HG03045 (cell line): ENCODE data around the gene JAG1.

Experiments
- ATAC-seq: cut with Tn5 transposase; IDR thresholded peaks from one replicate; pipeline ENCODE4 v1.9.1; 2021; ENCODE audit warnings: mild to moderate bottlenecking, moderate library complexity; ENCODE audit not compliant: unreplicated experiment

The JAG1 gene

GRCh38 chr20:10639737-10640556 lies 33.9 kb downstream of the JAG1 start:
- ATAC-seq = no peak

DNA sequence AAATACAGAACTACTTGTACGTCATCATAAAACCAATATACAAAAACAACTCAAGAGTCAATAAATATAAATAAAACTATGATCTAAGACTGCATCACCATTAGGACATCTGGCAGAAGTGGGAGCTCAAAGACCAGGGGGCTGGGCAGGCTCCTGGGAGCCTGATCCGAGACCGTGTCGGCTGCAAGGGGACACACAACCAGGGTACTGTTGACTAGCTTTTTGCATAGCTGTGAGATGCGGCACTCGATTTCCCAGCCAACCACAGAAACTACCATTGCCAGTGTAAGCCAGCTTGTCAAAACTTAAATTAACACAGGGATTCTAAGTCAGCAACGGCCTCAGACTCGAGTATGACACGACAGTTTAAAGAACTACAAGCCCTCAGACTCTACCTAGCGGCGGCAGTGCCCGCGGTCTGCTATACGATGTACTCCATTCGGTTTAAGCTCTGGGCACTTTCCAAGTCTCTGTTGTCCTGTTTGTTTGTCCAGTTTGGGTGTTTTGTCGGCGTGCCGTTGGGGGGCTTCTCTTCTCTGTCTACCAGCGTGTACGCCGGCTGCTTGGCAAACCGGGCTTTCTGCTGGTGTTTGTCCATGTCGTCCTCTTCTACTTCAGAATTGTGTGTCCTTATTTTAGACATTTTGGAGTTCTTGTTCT lies 34.6 kb downstream of the JAG1 start:
- no peak for ATAC-seq

- ATAC-seq = no peak
Observed at GRCh38 chr20:10637563-10637962, 36.2 kb downstream of the JAG1 start.

DNA sequence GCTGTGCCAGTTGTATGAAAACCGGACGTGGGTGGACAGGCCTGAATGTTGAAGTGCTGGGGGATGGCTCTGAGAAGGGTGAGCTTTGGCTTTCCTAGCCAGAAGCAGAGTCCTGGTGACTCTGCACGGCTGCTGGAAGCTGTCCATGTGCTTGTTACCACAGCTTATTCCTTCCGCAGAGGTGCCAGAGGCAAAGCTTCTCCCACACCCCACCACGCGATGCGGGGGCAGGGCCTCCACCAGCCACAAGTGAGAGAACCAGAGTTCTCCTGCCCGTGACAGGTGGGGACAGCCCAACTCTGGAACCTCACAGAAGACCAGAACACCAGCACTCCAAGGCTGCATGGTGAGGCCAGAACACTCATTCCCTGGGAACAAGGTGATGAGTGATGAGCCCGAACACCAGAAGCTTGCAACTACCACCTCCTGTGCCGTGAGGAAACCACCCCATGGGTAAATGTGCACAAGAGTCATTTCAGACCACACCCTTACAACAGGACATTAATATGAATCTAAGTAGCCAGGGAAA lies 36.7 kb downstream of the JAG1 start:
- no peak for ATAC-seq

DNA sequence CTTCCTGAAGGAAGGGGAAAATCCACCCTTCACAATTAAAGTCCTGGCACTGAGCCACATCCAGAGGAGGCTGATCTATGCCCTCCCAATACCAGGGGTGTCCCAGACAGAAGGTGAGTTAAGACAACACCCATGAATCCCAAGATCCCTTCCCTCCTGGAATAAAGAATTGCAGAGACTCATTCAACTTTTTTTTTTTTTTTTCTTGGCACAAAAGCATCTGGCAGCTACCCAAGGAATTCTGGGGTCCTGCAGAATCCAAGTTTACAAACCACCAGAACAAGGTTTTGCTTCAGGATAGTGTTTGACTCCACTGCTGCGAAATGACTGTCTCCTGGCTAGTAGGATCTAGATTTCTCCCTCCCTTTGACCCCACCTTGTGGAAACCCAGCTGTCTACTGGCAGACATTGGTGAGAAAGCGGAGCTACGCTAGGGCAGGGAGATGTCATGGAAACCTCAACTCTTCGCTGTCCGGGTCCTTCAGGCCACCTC lies 37.4 kb downstream of the JAG1 start:
- ATAC-seq = no peak

DNA sequence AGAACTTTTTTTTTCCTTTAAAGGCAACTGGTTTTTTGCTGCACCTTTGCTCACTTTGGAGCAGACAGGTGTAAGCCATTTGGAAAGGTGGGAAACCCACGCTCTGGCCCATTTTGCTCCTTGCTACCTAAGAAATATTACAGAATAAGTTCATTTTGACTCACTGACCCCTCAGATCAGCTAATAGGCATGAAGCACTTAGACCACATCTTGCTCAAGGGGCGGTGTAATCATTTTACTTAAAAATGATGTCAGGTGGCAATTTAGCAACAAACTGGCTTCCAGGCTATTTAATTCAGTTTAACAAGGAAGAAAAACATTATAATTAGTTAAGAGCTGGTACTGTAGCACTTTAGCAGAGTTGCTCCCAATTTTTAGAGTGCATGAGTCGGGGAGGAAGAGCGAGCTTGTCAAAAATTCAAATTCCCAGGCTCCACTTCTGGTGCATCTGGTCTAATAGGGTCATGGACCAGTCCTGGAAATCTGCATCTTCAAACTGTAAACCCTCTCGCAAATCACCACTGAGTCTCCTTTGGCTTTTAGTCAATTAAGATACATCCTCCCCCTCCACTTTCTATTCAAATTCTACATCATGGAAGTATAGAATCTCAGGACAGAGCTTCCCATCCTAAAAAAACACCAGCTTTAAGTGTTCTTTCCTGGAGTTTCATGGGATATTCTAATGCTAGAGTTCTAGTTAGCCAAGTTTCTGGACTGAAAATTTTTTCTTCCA lies 38.2 kb downstream of the JAG1 start:
- ATAC-seq = no peak

GRCh38 chr20:10634683-10635411 lies 39.0 kb downstream of the JAG1 start:
- no peak for ATAC-seq

GRCh38 chr20:10634211-10634610 lies 39.6 kb downstream of the JAG1 start:
- no peak for ATAC-seq

- ATAC-seq = no peak
Observed at GRCh38 chr20:10633718-10634117, 40.1 kb downstream of the JAG1 start.

- no peak for ATAC-seq
Observed at GRCh38 chr20:10632721-10633509, 40.9 kb downstream of the JAG1 start.

GRCh38 chr20:10631126-10631525 lies 42.7 kb downstream of the JAG1 start:
- no peak for ATAC-seq

DNA sequence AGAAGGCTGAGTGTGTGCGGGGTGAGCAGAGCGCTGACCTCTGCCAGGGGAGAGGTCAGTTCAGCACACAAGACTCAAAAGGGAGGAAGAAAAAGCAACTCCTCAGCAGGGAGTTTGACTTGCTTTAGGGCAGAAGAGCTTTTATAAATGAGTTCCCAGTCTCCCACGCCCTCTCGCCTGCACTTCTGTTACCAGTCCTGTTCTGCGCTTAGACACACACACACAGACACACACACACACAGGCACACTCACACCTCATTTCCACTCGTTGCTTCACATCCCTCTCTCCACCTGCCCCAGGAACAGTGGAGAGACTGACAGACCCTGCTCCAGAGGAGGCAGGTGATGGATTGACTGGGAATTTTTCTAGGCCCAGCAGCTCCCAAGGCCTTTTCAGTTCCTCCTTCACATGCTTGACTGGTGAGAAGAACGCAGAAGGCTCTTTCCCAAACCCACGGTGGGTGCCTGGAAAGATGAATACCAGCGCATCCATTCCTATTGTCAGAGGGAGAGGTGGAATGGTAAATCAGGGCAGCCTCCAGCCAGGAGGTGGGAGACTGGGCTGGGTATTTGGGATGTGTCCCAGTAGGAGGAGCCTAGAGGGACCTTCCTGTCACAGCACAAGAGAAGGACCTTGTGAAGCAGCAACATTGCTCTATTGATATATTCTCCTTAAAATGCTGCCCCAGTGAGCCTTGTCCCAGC lies 43.7 kb downstream of the JAG1 start:
- ATAC-seq = no peak

- ATAC-seq = no peak
Observed at GRCh38 chr20:10626896-10627295, 46.9 kb downstream of the JAG1 start.

DNA sequence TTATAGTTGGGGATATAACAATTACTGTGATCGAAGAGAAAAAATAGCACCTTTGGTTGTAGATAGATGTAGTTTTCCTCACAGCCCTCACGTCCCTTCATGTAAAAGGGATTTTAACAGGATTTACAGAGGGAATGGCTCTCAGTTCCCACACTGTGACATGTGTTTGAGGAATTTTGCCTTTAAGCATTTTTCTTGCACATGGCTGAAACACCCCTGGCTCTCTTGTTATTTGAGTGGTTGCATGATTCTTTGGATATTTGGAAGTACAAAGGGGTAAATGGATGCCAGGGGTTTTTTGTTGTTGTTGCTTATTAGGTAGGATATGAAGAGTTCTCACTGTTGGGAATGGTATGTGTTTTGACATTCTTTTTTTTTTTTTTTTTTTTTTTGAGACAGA lies 48.2 kb downstream of the JAG1 start:
- no peak for ATAC-seq

GRCh38 chr20:10622657-10623418 lies 51.0 kb downstream of the JAG1 start:
- ATAC-seq = no peak

DNA sequence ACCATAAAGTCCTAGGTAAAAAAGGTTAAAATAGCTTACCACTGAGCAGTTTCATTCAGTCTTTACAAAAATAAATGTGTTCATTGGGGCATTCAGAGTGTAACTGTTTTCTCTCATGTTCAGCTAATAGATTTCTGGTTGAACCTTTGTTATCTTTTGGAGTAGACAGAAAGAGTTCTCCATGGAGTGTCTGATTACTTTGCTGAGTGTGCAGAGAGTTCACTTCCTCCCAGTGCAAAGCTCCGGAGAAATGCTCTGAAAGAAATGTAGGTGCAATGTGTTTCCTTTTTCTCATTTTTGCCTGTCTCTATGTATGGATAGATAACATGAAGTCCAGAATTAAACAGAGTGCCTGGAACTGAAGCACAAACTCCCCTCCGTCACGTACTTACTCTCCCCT lies 52.6 kb downstream of the JAG1 start:
- no peak for ATAC-seq

- no peak for ATAC-seq
Observed at GRCh38 chr20:10619427-10619826, 54.4 kb downstream of the JAG1 start.

DNA sequence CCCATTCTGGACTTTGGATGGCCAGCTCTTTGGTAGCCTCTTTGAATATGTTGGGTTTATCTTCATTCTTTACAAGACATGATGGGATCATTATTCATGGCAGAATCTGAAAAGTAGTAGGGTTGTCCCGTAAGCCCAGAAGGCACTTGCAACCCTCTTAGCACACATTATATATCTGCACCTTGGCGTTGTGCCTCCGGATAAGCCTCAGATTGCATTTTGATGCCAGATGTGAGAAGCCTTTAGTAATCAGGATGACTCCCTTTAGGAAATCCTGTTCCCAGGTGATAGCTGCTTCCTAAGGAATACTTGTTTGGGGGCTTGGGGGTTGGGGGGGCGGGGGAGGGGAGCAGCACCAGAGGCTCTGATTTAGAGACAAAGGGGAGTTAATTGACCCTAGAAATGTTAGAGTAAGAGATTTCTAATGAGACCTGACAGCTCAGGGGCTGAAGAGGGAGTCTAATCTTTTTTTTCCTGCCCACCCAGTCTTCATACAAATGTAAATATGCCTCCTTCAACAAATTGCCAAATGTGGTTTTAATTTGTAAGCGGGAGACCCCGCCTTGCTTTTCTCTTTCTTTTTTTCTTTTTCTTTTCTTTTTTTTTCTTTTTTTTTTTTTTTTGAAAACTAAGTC lies 55.1 kb downstream of the JAG1 start:
- no peak for ATAC-seq
